GM19193 (cell line): ENCODE measurements around the gene PRPF18.
A peak's percentile ranks its signal among the peaks of the same experiment; 100 is the strongest.

Experiments used
- POLR2A ChIP-seq: IDR thresholded peaks from 4 replicates; pipeline ENCODE4 v1.6.1; 2011; ENCODE audit not compliant: insufficient read depth, insufficient read length; ENCODE audit errors: extremely low read depth

The PRPF18 gene, protein sequence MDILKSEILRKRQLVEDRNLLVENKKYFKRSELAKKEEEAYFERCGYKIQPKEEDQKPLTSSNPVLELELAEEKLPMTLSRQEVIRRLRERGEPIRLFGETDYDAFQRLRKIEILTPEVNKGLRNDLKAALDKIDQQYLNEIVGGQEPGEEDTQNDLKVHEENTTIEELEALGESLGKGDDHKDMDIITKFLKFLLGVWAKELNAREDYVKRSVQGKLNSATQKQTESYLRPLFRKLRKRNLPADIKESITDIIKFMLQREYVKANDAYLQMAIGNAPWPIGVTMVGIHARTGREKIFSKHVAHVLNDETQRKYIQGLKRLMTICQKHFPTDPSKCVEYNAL

DNA sequence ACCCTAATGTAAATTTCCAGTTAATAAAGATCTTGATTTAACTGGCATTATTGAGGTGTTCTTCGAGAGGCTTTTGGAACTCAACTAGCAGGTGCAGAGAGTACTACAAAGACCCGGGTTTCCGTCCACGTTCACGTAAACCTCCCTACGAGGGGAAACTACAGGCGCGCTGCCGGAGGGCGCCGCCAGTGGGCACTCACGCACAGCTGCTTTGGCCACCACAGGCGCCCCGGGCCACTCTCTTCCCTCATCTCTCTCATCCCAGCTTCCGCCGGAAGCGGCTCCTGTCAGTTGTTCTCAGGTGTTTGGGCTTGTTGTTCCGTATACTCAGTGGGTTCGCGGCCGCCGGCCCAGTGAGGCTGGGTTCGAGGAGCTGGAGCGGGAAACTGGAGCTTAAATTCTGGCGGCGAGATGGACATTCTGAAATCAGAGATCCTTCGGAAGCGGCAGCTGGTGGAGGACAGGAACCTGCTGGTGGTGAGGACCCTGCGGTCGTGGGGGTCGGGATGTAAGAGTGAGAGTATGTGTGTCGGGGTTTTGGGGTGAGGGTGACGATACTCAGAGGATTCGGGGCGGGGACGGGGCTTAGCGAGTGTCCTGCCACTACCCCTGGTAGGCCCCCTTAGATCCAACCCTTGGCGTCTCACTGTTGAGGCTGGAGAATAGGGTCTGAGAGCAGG lies at the start of gene PRPF18:
Gene PRPF18 (plus strand): TSS at position 290 of the 680 bp plus-strand sequence. CDS start 122 bp downstream, at position 412.
- TF ChIP-seq POLR2A = peak; percentile 89

GRCh38 chr10:13542533-13542932 lies 44.2 kb upstream of the PRPF18 start:
- TF ChIP-seq POLR2A = no peak

- no peak for TF ChIP-seq POLR2A
Observed at GRCh38 chr10:13550802-13551201, 36.0 kb upstream of the PRPF18 start.

DNA sequence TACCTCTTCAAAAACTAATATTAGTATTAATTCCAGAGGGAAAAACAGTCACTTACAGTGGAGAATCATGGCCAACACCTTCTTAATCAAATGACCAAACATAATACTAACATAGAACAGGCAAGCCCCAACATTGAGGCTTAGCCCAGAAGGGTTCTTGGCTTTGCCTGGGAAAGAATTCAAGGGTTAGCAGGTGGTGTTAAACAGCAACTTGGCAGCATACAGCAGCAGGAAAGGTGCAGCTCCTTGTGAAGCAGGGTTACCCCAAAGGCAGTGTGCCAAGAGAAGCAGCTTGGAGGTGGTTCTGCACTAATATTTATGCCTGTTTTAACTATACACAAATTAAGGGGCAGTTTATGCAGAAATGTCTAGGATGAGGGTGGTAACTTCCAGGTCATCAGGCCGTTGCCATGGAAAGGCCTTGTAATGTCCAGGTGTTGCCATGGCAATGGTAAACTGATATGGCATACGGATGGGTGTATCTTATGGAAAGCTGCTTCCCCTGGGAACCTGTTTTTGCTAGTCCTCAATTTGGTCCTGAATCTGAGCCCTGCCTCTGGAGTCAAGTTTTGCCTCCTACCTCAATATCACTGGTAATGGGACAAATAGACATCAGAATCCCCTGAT lies 30.8 kb upstream of the PRPF18 start:
- TF ChIP-seq POLR2A = no peak

DNA sequence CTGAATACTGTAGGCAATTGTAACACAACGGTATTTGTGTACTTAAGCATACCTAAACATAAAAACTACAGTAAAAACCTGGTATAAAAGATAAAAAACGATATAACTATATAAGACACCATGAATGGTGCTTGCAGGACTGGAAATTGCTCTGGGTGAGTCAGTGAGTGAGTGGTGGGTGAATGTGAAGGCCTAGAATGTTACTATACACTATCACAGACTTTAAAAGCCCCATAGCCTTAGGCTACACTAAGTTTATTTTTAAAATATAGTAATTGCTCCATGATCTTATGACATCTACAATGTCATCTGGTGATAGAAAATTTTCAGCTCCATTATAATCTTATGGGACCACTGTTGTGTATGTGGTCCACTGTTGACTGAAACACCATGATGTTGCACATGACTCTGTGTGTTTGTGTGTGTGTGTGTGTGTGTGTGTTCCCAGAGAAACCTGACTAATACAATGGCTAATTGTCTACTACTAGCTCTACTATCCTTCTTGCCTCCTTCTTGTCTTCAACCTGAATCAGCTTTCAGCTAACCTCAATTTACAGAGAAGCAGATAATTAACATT lies 27.6 kb upstream of the PRPF18 start:
- TF ChIP-seq POLR2A = no peak

GRCh38 chr10:13560597-13560996 lies 26.2 kb upstream of the PRPF18 start:
- no peak for TF ChIP-seq POLR2A

- TF ChIP-seq POLR2A = no peak
Observed at GRCh38 chr10:13563481-13564445, 23.0 kb upstream of the PRPF18 start.

GRCh38 chr10:13564576-13564975 lies 22.2 kb upstream of the PRPF18 start:
- TF ChIP-seq POLR2A = no peak

GRCh38 chr10:13567030-13567429 lies 19.7 kb upstream of the PRPF18 start:
- TF ChIP-seq POLR2A = no peak

GRCh38 chr10:13571541-13571940 lies 15.2 kb upstream of the PRPF18 start:
- TF ChIP-seq POLR2A = no peak

DNA sequence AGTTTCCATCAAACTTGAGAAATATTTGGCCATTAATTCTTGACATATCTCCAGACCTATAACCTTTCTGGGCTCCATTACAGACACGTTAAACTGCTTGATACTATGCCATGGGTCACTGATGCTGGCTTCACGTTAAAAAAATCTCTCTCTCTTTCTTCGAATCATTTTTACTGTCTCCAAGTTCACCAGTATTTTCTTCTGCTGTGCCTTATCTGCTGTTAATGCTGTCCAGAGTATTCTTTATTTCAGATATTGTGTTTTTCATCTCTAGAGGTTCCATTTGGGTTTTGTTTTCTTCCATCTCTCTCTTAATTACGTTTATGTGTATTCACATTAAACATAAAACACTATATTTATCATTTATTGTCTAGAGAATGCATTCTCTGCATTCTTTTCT lies 12.8 kb upstream of the PRPF18 start:
- no peak for TF ChIP-seq POLR2A

DNA sequence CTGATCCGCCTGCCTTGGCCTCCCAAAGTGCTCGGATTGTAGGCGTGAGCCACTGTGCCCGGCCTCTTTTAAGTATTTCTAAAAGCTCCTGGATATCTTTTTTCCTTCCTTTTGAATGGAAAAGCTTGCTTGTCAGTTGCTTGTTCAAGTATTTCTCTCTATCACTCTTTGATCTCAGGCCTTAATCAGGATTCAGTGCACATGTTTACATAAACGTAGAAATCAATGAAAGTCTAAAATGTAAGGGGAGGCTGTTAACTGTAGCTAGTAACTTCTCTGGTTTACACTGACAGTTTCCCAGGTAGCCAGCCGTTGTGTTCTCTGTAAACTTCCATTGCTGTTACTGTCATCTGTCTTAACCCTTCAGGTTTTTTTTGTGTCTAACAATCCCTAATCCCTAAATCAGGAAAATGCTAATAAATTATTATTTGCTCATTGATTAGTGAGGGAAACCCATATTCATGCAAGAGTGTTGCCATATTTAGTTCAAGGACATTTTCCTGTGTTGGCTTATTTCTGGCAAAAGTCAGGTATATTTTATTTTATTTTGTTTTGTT lies 1.5 kb upstream of the PRPF18 start:
- TF ChIP-seq POLR2A = no peak

DNA sequence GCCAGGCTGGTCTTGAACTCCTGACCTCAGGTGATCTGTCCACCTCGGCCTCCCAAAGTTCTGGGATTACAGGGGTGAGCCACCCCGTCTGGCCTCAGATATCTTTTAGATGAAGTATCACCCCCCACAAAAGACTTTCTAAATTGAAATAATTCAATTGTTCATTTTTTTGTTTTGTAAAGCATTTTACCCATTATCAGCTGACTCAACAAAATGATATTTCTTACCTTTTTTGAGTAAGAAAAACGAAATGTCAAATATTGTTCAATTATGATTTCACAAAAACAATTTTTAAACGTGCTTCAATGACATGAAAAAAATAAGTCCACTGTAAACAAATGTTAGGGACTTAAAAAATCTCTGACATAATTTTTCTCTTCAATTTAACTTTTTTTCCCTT lies 822 bp upstream of the PRPF18 start:
- no peak for TF ChIP-seq POLR2A

DNA sequence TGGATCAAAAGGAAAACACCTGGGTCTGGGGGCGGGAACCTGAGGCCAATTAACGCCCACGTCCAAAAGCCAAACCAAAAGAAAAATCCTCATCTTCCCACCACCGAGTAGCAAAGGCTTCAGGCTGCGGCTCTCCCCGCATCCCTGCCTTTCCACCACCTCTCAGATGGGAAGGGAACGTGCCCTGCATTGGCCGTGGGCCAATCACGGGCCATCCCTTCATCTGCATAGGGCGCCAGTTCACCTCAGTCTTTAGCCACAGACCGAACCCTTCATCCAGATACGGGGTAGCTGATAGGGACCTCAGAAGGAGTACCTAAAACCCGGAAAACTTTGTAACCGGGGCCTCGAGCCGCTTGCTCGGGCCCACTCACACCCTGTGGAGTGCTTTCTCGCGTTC lies 626 bp downstream of the PRPF18 start:
- TF ChIP-seq POLR2A = no peak
